Measurements from ENCODE around the gene CALHM4. TPM values are rescaled to one million over a fixed set of nuclear protein-coding genes. Genes with fewer than 3 reads are reported as not detected.

CALHM4 gene
- total and polyA plus RNA-seq, 5 experiments from 2014 or later, result not detected

DNA sequence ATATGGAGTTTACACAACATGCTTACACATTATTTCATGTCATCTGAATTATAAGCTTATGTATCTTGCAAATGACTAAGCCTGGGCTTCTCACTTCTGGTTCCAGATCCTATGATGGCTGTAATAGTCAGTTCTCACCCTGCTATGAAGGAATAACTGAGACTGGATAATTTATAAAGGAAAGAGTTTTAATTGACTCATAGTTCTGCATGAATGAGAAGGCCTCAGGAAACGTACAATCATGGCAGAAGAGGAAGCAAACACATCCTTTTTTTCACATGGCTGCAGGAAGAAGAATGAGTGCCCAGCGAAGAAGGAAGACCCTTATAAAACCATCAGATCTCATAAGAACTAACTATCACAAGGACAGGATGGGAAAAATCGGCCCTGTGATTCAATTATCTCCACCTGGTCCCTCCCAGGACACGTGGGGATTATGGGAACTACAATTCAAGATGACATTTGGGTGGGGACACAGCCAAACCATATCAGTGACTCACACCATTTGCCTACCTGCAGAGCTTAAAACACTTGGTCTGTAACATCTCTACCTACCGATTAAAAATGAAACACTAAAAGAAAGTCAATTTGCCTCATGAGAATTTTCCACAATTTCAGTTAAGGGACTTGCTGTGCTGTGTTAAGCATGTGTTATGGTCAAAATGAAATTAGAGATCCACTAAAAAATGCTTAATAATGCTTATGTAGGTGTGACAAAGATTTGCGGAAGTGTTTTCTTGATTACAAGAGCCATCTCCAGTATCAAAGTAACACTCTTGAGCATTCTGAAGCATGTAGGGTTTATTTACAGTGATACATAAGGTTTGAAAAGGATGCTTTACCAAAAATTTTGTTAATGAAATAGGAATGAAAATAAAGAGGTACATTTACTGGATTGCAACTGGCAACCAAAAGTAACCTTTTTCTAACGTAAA, 15.5 kb downstream of the CALHM4 start:
- Mint-ChIP-seq H3K4me1 (peaks cover 24 to 58% (median 46%) of the 10 kb centered on the region in 4 donors), H3K9me3 (no peaks in the 10 kb centered on the region), H3K4me3 (peak overlapping the region in 3 of 10 donors; percentile 19 to 98 (median 98)), H3K36me3 (peaks cover 0 to 5% (median 4%) of the 10 kb centered on the region in 3 donors), H3K27me3 (peaks cover 0 to 5% (median 0%) of the 10 kb centered on the region in 5 donors), H3K27ac (peak overlapping the region in 4 of 10 donors; percentile 54 to 100 (median 100))
- DNase-seq (no peak), ATAC-seq (no peak)
- POLR2A ChIA-PET, result interaction anchor here (4.2 kb wide), 1 partner anchor 290 kb away, joined by 66 read pairs; the partner anchor contains the start of gene TSPYL1

GRCh38 chr6:116570856-116571682, 17.5 kb downstream of the CALHM4 start, which contains the start of gene RWDD1:
TSS of gene RWDD1 (plus strand) at chr6:116571504. CDS start at chr6:116571583, 79 bp downstream.
- no peaks in the 10 kb centered on the region for H3K27me3 Mint-ChIP-seq
- H3K4me3 Mint-ChIP-seq, result peak within 1 kb of the TSS; percentile 93 to 99 (median 96)
- H3K36me3 Mint-ChIP-seq, result peaks cover 0 to 25% (median 8%) of the 10 kb centered on the region in 3 donors
- H3K9me3 Mint-ChIP-seq, result no peaks in the 10 kb centered on the region
- peaks cover 26 to 60% (median 50%) of the 10 kb centered on the region in 4 donors for H3K4me1 Mint-ChIP-seq
- POLR2A ChIA-PET, result interaction anchor here (0.6 to 4.2 kb wide), 14 partner anchors 10 to 978 kb away, joined by 3 to 66 read pairs (median 4); partner anchors contain the start of genes KPNA5, NT5DC1, TSPYL1 and TSPYL4
- ATAC-seq (peak; percentile 87 to 93), DNase-seq (peak; percentile 92 to 99 (median 98))
- peak within 1 kb of the TSS; percentile 98 to 100 (median 100) for H3K27ac Mint-ChIP-seq

DNA sequence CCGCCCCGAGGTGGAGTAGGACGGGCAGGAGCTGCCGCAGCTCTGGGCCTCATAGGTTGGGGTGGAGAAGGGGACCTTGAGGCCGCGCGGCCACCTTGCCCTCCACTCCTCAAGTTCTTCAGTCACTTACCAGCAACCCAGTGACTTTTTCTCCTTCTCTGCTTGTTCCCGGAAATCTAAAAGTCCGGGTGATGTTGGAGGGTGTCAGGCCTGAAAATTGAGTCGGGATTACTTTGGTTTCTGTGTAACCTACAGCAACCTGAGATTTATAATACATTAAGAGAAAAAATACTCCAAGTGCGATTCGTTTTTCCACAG, 18.1 kb downstream of the CALHM4 start:
- peak overlapping the region; percentile 93 to 100 (median 100) for H3K27ac Mint-ChIP-seq
- POLR2A ChIA-PET, result interaction anchor here (0.7 to 4.2 kb wide), 9 partner anchors 8 to 977 kb away, joined by 3 to 66 read pairs (median 5); partner anchors contain the start of genes KPNA5, NT5DC1, TSPYL1 and TSPYL4
- H3K36me3 Mint-ChIP-seq, result peaks cover 0 to 31% (median 8%) of the 10 kb centered on the region in 3 donors
- peak overlapping the region; percentile 93 to 99 (median 96) for H3K4me3 Mint-ChIP-seq
- ATAC-seq (no peak), DNase-seq (no peak)
- H3K27me3 Mint-ChIP-seq, result no peaks in the 10 kb centered on the region
- no peaks in the 10 kb centered on the region for H3K9me3 Mint-ChIP-seq
- H3K4me1 Mint-ChIP-seq, result peaks cover 31 to 65% (median 55%) of the 10 kb centered on the region in 4 donors

DNA sequence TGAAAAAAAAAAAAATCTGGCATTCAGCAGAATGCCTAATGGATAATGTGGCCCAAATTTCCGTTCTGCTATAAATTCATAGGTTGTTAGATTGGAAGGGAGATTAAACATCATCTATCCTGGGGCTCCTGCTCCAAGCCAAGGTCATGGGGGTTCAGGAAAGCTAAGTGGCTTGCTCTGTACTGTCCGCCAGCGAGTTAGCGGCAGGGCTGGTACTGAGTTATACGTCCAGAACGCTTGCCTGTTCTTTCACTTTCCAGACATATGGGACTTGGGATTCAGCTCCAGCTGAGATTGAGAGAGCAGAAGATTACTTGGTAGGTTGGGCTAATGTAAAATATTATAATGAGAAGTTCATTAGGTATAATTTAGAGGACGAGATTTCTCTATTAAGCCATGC, 18.6 kb downstream of the CALHM4 start:
- no peaks in the 10 kb centered on the region for H3K9me3 Mint-ChIP-seq
- POLR2A ChIA-PET, result interaction anchor here (0.7 to 4.2 kb wide), 7 partner anchors 9 to 471 kb away, joined by 3 to 66 read pairs (median 8); partner anchors contain the start of genes KPNA5, NT5DC1, TSPYL1 and TSPYL4
- no peaks in the 10 kb centered on the region for H3K27me3 Mint-ChIP-seq
- ATAC-seq (no peak), DNase-seq (peak in 1 of 10 donors; percentile 10)
- H3K36me3 Mint-ChIP-seq, result peaks cover 0 to 36% (median 9%) of the 10 kb centered on the region in 3 donors
- peaks cover 31 to 67% (median 59%) of the 10 kb centered on the region in 4 donors for H3K4me1 Mint-ChIP-seq
- H3K4me3 Mint-ChIP-seq, result peak overlapping the region; percentile 93 to 99 (median 96)
- H3K27ac Mint-ChIP-seq, result peak overlapping the region; percentile 93 to 100 (median 100)

GRCh38 chr6:116575227-116575626, 21.7 kb downstream of the CALHM4 start:
- H3K4me1 Mint-ChIP-seq, result peaks cover 30 to 70% (median 68%) of the 10 kb centered on the region in 4 donors

GRCh38 chr6:116577486-116577885, 23.9 kb downstream of the CALHM4 start:
- DNase-seq, result no peak
- no peak overlapping the region for H3K27ac Mint-ChIP-seq
- no peaks in the 10 kb centered on the region for H3K27me3 Mint-ChIP-seq
- POLR2A ChIA-PET, result no interaction called here
- H3K36me3 Mint-ChIP-seq, result peaks cover 0 to 72% (median 18%) of the 10 kb centered on the region in 3 donors
- no peak for ATAC-seq
- H3K4me3 Mint-ChIP-seq, result no peak overlapping the region
- H3K4me1 Mint-ChIP-seq, result peaks cover 21 to 58% (median 51%) of the 10 kb centered on the region in 4 donors
- H3K9me3 Mint-ChIP-seq, result no peaks in the 10 kb centered on the region

More at GRCh38 chr6:116575227-116575626, 21.7 kb downstream of the CALHM4 start:
- ATAC-seq (no peak), DNase-seq (no peak)
- POLR2A ChIA-PET, result no interaction called here
- peak overlapping the region in 1 of 10 donors; percentile 63 for H3K27ac Mint-ChIP-seq
- no peaks in the 10 kb centered on the region for H3K27me3 Mint-ChIP-seq
- peaks cover 0 to 59% (median 15%) of the 10 kb centered on the region in 3 donors for H3K36me3 Mint-ChIP-seq
- no peaks in the 10 kb centered on the region for H3K9me3 Mint-ChIP-seq
- H3K4me3 Mint-ChIP-seq, result no peak overlapping the region

- peaks cover 0 to 79% (median 18%) of the 10 kb centered on the region in 3 donors for H3K36me3 Mint-ChIP-seq
- DNase-seq (no peak), ATAC-seq (no peak)
- no peak overlapping the region for H3K4me3 Mint-ChIP-seq
- no peaks in the 10 kb centered on the region for H3K9me3 Mint-ChIP-seq
- POLR2A ChIA-PET, result no interaction called here
- H3K27ac Mint-ChIP-seq, result no peak overlapping the region
- H3K27me3 Mint-ChIP-seq, result no peaks in the 10 kb centered on the region
- peaks cover 19 to 52% (median 44%) of the 10 kb centered on the region in 4 donors for H3K4me1 Mint-ChIP-seq
Observed at GRCh38 chr6:116578335-116578734, 24.8 kb downstream of the CALHM4 start.

DNA sequence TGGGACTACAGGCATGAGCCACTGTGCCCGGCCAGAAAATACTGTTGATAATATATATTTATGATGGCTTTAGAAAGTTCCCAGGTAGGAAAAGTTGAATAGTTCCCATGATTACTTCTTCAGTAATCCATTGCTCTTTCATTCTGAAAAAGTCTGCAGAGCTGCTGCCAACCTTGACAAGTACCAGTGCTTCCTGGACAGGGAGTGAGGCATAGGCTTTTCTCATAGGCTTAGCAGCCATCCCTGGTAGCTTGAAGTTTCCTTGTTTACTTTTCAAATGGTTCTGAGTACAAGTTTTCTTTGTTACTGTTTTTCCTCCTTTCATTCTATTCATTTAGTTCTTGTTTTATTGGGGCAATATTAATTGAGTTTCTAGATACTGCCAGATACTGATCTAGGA, 25.6 kb downstream of the CALHM4 start:
- ATAC-seq, result no peak
- H3K27ac Mint-ChIP-seq, result peak overlapping the region in 1 of 10 donors; percentile 57
- DNase-seq, result no peak
- peaks cover 0 to 82% (median 13%) of the 10 kb centered on the region in 3 donors for H3K36me3 Mint-ChIP-seq
- peaks cover 14 to 45% (median 35%) of the 10 kb centered on the region in 4 donors for H3K4me1 Mint-ChIP-seq
- POLR2A ChIA-PET, result interaction anchor here (0.8 kb wide), 1 partner anchor 300 kb away, joined by 4 read pairs; no protein-coding TSS in a partner anchor
- H3K4me3 Mint-ChIP-seq, result no peak overlapping the region
- no peaks in the 10 kb centered on the region for H3K27me3 Mint-ChIP-seq
- no peaks in the 10 kb centered on the region for H3K9me3 Mint-ChIP-seq

- DNase-seq (no peak), ATAC-seq (no peak)
- peaks cover 0 to 82% (median 19%) of the 10 kb centered on the region in 3 donors for H3K36me3 Mint-ChIP-seq
- no peak overlapping the region for H3K4me3 Mint-ChIP-seq
- no peaks in the 10 kb centered on the region for H3K27me3 Mint-ChIP-seq
- H3K4me1 Mint-ChIP-seq, result peaks cover 11 to 38% (median 29%) of the 10 kb centered on the region in 4 donors
- POLR2A ChIA-PET, result interaction anchor here (0.8 to 1.4 kb wide), 2 partner anchors 9 to 302 kb away, joined by 3 to 4 read pairs; partner anchors contain the start of gene RWDD1
- no peak overlapping the region for H3K27ac Mint-ChIP-seq
- H3K9me3 Mint-ChIP-seq, result no peaks in the 10 kb centered on the region
Observed at GRCh38 chr6:116580198-116580597, 26.6 kb downstream of the CALHM4 start.

DNA sequence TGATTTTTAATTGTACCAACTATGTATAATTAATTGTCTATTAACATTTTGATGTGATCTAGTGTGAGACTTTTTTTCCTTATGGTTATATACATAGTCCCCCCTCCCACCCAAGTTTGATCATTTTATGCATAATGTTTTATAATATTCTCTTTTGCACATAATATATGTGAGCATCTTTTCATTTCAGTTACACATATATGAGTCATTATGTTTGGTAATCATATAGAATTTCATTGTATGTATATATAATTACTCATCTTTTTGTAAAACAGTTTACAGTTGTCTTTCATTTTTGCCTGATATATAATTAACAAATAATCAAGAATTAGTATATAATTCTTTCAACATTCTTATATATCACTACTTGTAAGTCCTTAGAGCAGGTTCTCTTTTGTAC, 32.7 kb downstream of the CALHM4 start:
- Mint-ChIP-seq H3K27ac (no peak overlapping the region), H3K36me3 (peaks cover 9 to 86% (median 29%) of the 10 kb centered on the region in 3 donors), H3K4me1 (peaks cover 0 to 7% (median 4%) of the 10 kb centered on the region in 4 donors), H3K27me3 (no peaks in the 10 kb centered on the region), H3K9me3 (no peaks in the 10 kb centered on the region), H3K4me3 (no peak overlapping the region)
- DNase-seq (no peak), ATAC-seq (no peak)
- POLR2A ChIA-PET, result no interaction called here

DNA sequence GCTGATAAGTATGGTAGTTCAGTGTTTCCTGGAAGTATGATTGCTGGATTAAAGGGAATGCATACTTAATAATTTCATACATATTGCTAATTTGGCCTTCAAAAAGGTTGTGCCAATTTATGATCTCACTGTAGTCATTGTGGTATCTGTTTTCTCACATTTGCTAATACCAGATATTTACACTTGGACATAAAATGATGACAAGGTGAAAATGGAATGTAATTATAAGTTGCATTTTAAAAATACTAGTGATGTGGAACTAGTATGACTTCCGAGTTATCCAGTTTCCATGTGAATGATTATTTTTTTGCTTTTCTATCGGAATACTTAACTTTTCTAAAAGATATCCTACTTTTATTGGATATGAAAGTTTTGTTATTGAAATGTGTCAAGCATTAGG, 33.2 kb downstream of the CALHM4 start:
- Mint-ChIP-seq H3K36me3 (peaks cover 13 to 86% (median 30%) of the 10 kb centered on the region in 3 donors), H3K27me3 (no peaks in the 10 kb centered on the region), H3K4me1 (peaks cover 0 to 5% (median 4%) of the 10 kb centered on the region in 4 donors), H3K9me3 (no peaks in the 10 kb centered on the region), H3K27ac (no peak overlapping the region), H3K4me3 (no peak overlapping the region)
- ATAC-seq (no peak), DNase-seq (no peak)
- POLR2A ChIA-PET, result no interaction called here

- ATAC-seq (no peak), DNase-seq (no peak)
- H3K9me3 Mint-ChIP-seq, result no peaks in the 10 kb centered on the region
- H3K27ac Mint-ChIP-seq, result no peak overlapping the region
- H3K36me3 Mint-ChIP-seq, result peaks cover 23 to 76% (median 62%) of the 10 kb centered on the region in 3 donors
- no peaks in the 10 kb centered on the region for H3K27me3 Mint-ChIP-seq
- no peak overlapping the region for H3K4me3 Mint-ChIP-seq
- POLR2A ChIA-PET, result no interaction called here
- H3K4me1 Mint-ChIP-seq, result peaks cover 0 to 3% (median 0%) of the 10 kb centered on the region in 4 donors
Observed at GRCh38 chr6:116595247-116595646, 41.7 kb downstream of the CALHM4 start.

Measured in naive thymus-derived CD8-positive, alpha-beta T cell (primary cell).